Measurements from ENCODE around the gene MS4A10.

Gene MS4A10

GRCh38 chr11:60780065-60780464, 5.1 kb upstream of the MS4A10 start:
- H3K4me2 ChIP-seq (ENCODE audit: low read length) = no peak overlapping the region
- no peak overlapping the region for H3K4me3 ChIP-seq (ENCODE audit: low read length)
- H3K36me3 ChIP-seq (ENCODE audit: insufficient read depth, low read length) = no peaks in the 10 kb centered on the region

GRCh38 chr11:60780774-60781173, 4.4 kb upstream of the MS4A10 start:
- no peaks in the 10 kb centered on the region for H3K9me3 ChIP-seq (replicated peaks; ENCODE audit: low read length)
- no peak overlapping the region for H3K4me3 ChIP-seq (ENCODE audit: low read length)
- H3K36me3 ChIP-seq (ENCODE audit: insufficient read depth, low read length) = no peaks in the 10 kb centered on the region
- H3K4me2 ChIP-seq (ENCODE audit: low read length) = no peak overlapping the region
- H3K9ac ChIP-seq (ENCODE audit: low read depth, low read length) = no peak overlapping the region
- peaks cover 8% of the 10 kb centered on the region for H3K4me1 ChIP-seq (ENCODE audit: control insufficient read depth, insufficient read depth, low read length)
- H3K27me3 ChIP-seq (ENCODE audit: control insufficient read depth, insufficient read depth, low read length) = peaks cover 9% of the 10 kb centered on the region

More at GRCh38 chr11:60780065-60780464, 5.1 kb upstream of the MS4A10 start:
- no peak overlapping the region for H3K9ac ChIP-seq (ENCODE audit: low read depth, low read length)
- peaks cover 8% of the 10 kb centered on the region for H3K27me3 ChIP-seq (ENCODE audit: control insufficient read depth, insufficient read depth, low read length)
- peaks cover 8% of the 10 kb centered on the region for H3K4me1 ChIP-seq (ENCODE audit: control insufficient read depth, insufficient read depth, low read length)
- H3K9me3 ChIP-seq (replicated peaks; ENCODE audit: low read length) = no peaks in the 10 kb centered on the region

DNA sequence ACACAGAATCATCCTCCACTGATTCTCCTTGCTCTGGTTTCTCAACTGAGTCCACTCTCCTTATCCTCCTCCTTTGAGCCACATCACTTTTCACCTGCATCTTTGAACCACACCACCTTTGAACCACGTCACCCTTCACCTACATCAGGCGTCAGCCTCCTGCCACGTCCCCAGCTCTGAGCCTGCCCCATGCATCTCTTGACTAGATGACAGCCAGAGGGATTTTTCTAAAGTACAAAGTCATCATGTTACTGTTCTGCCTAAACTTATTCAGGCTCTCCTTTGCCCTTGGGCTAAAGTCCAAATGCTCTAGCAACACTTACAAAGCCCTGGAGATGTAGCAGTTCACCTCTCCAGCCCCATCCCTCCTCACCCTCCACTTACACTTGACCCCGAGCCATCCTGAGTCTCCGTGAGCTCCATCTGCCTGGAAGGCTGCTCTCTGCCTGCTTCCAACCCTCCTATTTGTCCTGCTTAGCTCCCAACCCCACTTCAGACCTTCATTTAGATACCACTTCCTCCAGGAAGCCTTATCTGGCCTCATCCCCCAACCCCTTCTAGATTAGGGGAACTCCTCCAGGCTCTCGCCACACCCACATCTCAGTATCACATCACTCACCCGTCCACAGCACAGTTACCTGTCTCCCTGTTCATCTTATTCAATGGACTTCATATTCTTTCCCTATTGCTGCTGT, 3.7 kb upstream of the MS4A10 start:
- Histone ChIP-seq H3K9me3 (replicated peaks; ENCODE audit: low read length) (no peaks in the 10 kb centered on the region), H3K9ac (ENCODE audit: low read depth, low read length) (no peak overlapping the region), H3K4me2 (ENCODE audit: low read length) (no peak overlapping the region), H3K27me3 (ENCODE audit: control insufficient read depth, insufficient read depth, low read length) (peaks cover 9% of the 10 kb centered on the region), H3K4me1 (ENCODE audit: control insufficient read depth, insufficient read depth, low read length) (peaks cover 8% of the 10 kb centered on the region), H3K36me3 (ENCODE audit: insufficient read depth, low read length) (no peaks in the 10 kb centered on the region), H3K4me3 (ENCODE audit: low read length) (no peak overlapping the region)

- Histone ChIP-seq H3K4me1 (ENCODE audit: control insufficient read depth, insufficient read depth, low read length) (peaks cover 5% of the 10 kb centered on the region), H3K4me3 (ENCODE audit: low read length) (no peak overlapping the region), H3K27me3 (ENCODE audit: control insufficient read depth, insufficient read depth, low read length) (peaks cover 9% of the 10 kb centered on the region), H3K9me3 (replicated peaks; ENCODE audit: low read length) (no peaks in the 10 kb centered on the region), H3K9ac (ENCODE audit: low read depth, low read length) (no peak overlapping the region), H3K36me3 (ENCODE audit: insufficient read depth, low read length) (no peaks in the 10 kb centered on the region), H3K4me2 (ENCODE audit: low read length) (no peak overlapping the region)
These were observed 3.2 kb upstream of the MS4A10 start for GRCh38 chr11:60781981-60782316.

- no peak overlapping the region for H3K4me2 ChIP-seq (ENCODE audit: low read length)
- no peaks in the 10 kb centered on the region for H3K4me1 ChIP-seq (ENCODE audit: control insufficient read depth, insufficient read depth, low read length)
- H3K27me3 ChIP-seq (ENCODE audit: control insufficient read depth, insufficient read depth, low read length) = peaks cover 9% of the 10 kb centered on the region
- no peak overlapping the region for H3K9ac ChIP-seq (ENCODE audit: low read depth, low read length)
- no peaks in the 10 kb centered on the region for H3K36me3 ChIP-seq (ENCODE audit: insufficient read depth, low read length)
- H3K4me3 ChIP-seq (ENCODE audit: low read length) = no peak overlapping the region
- H3K9me3 ChIP-seq (replicated peaks; ENCODE audit: low read length) = no peaks in the 10 kb centered on the region
These were observed 2.6 kb upstream of the MS4A10 start for GRCh38 chr11:60782393-60783140.

DNA sequence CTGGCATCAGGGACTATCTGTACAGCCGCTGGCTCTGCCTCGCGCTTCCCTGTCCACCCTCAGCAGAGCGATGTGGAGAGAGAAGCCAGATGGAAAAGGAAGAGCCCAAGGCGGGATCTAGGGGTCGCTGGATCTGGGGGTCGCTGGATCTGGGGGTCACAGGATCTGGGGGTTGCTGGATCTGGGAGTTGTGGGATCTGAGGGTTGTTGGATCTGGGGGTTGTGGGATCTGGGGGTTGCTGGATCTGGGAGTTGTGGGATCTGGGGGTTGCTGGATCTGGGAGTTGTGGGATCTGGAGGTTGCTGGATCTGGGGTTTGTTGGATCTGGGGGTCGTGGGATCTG, 2.0 kb upstream of the MS4A10 start:
- Histone ChIP-seq H3K4me2 (ENCODE audit: low read length) (no peak overlapping the region), H3K4me3 (ENCODE audit: low read length) (no peak overlapping the region), H3K9ac (ENCODE audit: low read depth, low read length) (no peak overlapping the region), H3K4me1 (ENCODE audit: control insufficient read depth, insufficient read depth, low read length) (no peaks in the 10 kb centered on the region), H3K9me3 (replicated peaks; ENCODE audit: low read length) (no peaks in the 10 kb centered on the region), H3K27me3 (ENCODE audit: control insufficient read depth, insufficient read depth, low read length) (peaks cover 9% of the 10 kb centered on the region), H3K36me3 (ENCODE audit: insufficient read depth, low read length) (no peaks in the 10 kb centered on the region)

DNA sequence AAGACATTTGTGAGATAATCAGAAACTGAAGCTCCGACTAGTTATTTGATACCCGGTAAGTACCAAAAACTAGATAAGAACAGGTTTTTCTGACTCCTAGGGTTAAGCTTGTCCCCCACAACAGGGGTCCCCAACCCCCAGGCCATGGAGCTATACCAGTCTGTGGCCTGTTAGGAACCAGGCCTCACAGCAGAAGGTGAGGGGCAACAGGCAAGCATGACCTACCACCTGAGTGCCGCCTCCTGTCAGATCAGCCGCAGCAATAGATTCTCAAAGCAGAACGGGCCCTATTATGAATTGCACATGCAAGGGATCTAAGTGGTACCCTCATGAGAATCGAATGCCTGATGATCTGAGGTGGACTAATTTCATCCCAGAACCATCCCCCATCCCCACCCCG, 1.2 kb upstream of the MS4A10 start:
- peaks cover 9% of the 10 kb centered on the region for H3K27me3 ChIP-seq (ENCODE audit: control insufficient read depth, insufficient read depth, low read length)
- no peaks in the 10 kb centered on the region for H3K9me3 ChIP-seq (replicated peaks; ENCODE audit: low read length)
- no peak overlapping the region for H3K9ac ChIP-seq (ENCODE audit: low read depth, low read length)
- H3K4me3 ChIP-seq (ENCODE audit: low read length) = no peak overlapping the region
- H3K4me2 ChIP-seq (ENCODE audit: low read length) = no peak overlapping the region
- no peaks in the 10 kb centered on the region for H3K36me3 ChIP-seq (ENCODE audit: insufficient read depth, low read length)
- no peaks in the 10 kb centered on the region for H3K4me1 ChIP-seq (ENCODE audit: control insufficient read depth, insufficient read depth, low read length)

- H3K27me3 ChIP-seq (ENCODE audit: control insufficient read depth, insufficient read depth, low read length) = peaks cover 7% of the 10 kb centered on the region
- H3K9me3 ChIP-seq (replicated peaks; ENCODE audit: low read length) = no peaks in the 10 kb centered on the region
- no peak overlapping the region for H3K9ac ChIP-seq (ENCODE audit: low read depth, low read length)
- no peaks in the 10 kb centered on the region for H3K4me1 ChIP-seq (ENCODE audit: control insufficient read depth, insufficient read depth, low read length)
- no peak overlapping the region for H3K4me3 ChIP-seq (ENCODE audit: low read length)
- H3K4me2 ChIP-seq (ENCODE audit: low read length) = no peak overlapping the region
- H3K36me3 ChIP-seq (ENCODE audit: insufficient read depth, low read length) = no peaks in the 10 kb centered on the region
These were observed 751 bp downstream of the MS4A10 start for GRCh38 chr11:60785806-60786361.

DNA sequence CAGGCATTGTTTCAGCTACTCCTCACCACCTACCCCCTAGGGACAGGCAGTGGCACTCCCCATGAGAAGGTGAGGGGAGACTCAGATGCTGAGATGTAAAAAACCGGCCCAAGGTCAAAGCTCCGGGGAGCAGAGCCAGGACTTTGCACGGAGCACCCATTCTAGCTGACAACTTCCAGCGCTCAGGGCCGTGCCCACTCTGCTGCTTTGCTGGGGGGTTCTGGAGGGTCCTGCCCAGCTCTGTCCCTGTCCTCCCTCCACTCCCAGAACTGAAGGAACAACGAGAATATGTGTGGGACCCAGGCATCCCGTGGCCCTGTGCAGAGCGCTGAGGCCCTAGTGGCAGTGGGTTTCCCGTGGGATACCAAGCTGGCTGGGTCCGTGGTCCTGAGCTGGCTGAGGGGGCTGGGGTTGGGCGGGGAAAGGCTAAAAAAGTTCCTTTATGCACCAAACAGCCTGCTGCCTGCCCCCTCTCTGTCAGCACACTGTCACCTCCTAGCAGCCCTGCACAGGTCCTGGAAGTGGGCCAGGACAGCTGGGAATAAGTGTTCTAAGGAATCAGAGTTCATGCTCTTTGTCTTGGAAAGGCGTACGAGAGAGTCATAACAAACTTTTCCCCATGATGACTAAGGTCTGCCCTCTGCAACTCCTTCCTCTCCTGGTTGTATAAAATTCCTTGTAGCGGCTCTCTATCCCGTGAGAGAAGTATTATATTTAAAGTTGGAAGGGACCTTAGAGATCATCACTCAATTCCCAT, 1.9 kb downstream of the MS4A10 start:
- Histone ChIP-seq H3K36me3 (ENCODE audit: insufficient read depth, low read length) (no peaks in the 10 kb centered on the region), H3K27me3 (ENCODE audit: control insufficient read depth, insufficient read depth, low read length) (peaks cover 6% of the 10 kb centered on the region), H3K9ac (ENCODE audit: low read depth, low read length) (no peak overlapping the region), H3K4me3 (ENCODE audit: low read length) (no peak overlapping the region), H3K9me3 (replicated peaks; ENCODE audit: low read length) (no peaks in the 10 kb centered on the region), H3K4me1 (ENCODE audit: control insufficient read depth, insufficient read depth, low read length) (no peaks in the 10 kb centered on the region), H3K4me2 (ENCODE audit: low read length) (no peak overlapping the region)

GRCh38 chr11:60788401-60789125, 3.4 kb downstream of the MS4A10 start:
- Histone ChIP-seq H3K4me1 (ENCODE audit: control insufficient read depth, insufficient read depth, low read length) (no peaks in the 10 kb centered on the region), H3K4me3 (ENCODE audit: low read length) (no peak overlapping the region), H3K27me3 (ENCODE audit: control insufficient read depth, insufficient read depth, low read length) (peaks cover 17% of the 10 kb centered on the region), H3K9me3 (replicated peaks; ENCODE audit: low read length) (no peaks in the 10 kb centered on the region), H3K4me2 (ENCODE audit: low read length) (no peak overlapping the region), H3K36me3 (ENCODE audit: insufficient read depth, low read length) (no peaks in the 10 kb centered on the region), H3K9ac (ENCODE audit: low read depth, low read length) (no peak overlapping the region)

- Histone ChIP-seq H3K9me3 (replicated peaks; ENCODE audit: low read length) (no peaks in the 10 kb centered on the region), H3K36me3 (ENCODE audit: insufficient read depth, low read length) (no peaks in the 10 kb centered on the region), H3K27me3 (ENCODE audit: control insufficient read depth, insufficient read depth, low read length) (peaks cover 14% of the 10 kb centered on the region), H3K4me2 (ENCODE audit: low read length) (no peak overlapping the region), H3K4me3 (ENCODE audit: low read length) (no peak overlapping the region), H3K9ac (ENCODE audit: low read depth, low read length) (no peak overlapping the region), H3K4me1 (ENCODE audit: control insufficient read depth, insufficient read depth, low read length) (no peaks in the 10 kb centered on the region)
These were observed 5.6 kb downstream of the MS4A10 start for GRCh38 chr11:60790726-60791125.
